ENCODE data around the gene ABCA12. TPM values are rescaled to one million over a fixed set of nuclear protein-coding genes. Genes with fewer than 3 reads are reported as not detected.

The ABCA12 gene
- total and polyA plus RNA-seq, 8 donors, result 0.03 to 0.58 (median 0.15) TPM

GRCh38 chr2:215055891-215056290, 82.5 kb downstream of the ABCA12 start:
- Histone ChIP-seq H3K36me3 (no peaks in the 10 kb centered on the region), H3K27ac (no peak overlapping the region), H3K4me3 (no peak overlapping the region), H3K9me3 (no peaks in the 10 kb centered on the region), H3K4me1 (no peaks in the 10 kb centered on the region), H3K27me3 (no peaks in the 10 kb centered on the region)
- intact Hi-C loops (cut with DNase I), result no loop called here
- TF ChIP-seq CTCF (IDR thresholded peaks at IDR 0.05), result no peak
- DNase-seq, result no peak
- no peak for ATAC-seq

DNA sequence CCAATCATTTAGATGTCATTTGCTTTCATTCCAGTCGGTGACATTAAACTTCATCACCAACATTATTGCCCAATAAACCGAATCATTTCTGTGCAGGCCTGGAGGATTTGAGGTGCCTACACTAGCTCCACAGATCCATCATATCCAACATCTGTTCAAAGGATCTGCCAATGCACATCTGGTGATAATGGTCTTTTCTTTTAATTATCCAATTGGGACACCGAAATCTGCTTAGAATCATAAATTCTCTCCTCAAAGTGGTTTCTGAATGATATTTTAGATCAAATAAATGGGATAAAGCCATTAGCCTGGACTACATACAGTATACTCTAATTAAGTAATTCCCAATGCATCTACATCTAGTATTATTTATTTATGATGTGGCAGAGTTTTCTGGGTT, 85.6 kb downstream of the ABCA12 start:
- intact Hi-C loops (cut with DNase I), result no loop called here
- Histone ChIP-seq H3K36me3 (no peaks in the 10 kb centered on the region), H3K9me3 (no peaks in the 10 kb centered on the region), H3K27ac (no peak overlapping the region), H3K4me3 (no peak overlapping the region), H3K4me1 (no peaks in the 10 kb centered on the region), H3K27me3 (no peaks in the 10 kb centered on the region)
- no peak for TF ChIP-seq CTCF (IDR thresholded peaks at IDR 0.05)
- DNase-seq, result no peak
- no peak for ATAC-seq

- Histone ChIP-seq H3K36me3 (no peaks in the 10 kb centered on the region), H3K27me3 (no peaks in the 10 kb centered on the region), H3K9me3 (peaks cover 0 to under 1% of the 10 kb centered on the region in 2 donors), H3K4me1 (no peaks in the 10 kb centered on the region), H3K27ac (no peak overlapping the region), H3K4me3 (no peak overlapping the region)
- intact Hi-C loops (cut with DNase I), result no loop called here
- TF ChIP-seq CTCF (IDR thresholded peaks at IDR 0.05), result no peak
- DNase-seq (no peak), ATAC-seq (no peak)
Measured at GRCh38 chr2:215052404-215052803, 86.0 kb downstream of the ABCA12 start.

- H3K4me1 ChIP-seq, result no peaks in the 10 kb centered on the region
- no peaks in the 10 kb centered on the region for H3K27me3 ChIP-seq
- DNase-seq (no peak), ATAC-seq (no peak)
- no peaks in the 10 kb centered on the region for H3K36me3 ChIP-seq
- no peak overlapping the region for H3K27ac ChIP-seq
- peaks cover 0 to 7% of the 10 kb centered on the region in 2 donors for H3K9me3 ChIP-seq
- intact Hi-C loops (cut with DNase I), result no loop called here
- no peak overlapping the region for H3K4me3 ChIP-seq
- no peak for TF ChIP-seq CTCF (IDR thresholded peaks at IDR 0.05)
Measured at GRCh38 chr2:215049341-215049740, 89.1 kb downstream of the ABCA12 start.

DNA sequence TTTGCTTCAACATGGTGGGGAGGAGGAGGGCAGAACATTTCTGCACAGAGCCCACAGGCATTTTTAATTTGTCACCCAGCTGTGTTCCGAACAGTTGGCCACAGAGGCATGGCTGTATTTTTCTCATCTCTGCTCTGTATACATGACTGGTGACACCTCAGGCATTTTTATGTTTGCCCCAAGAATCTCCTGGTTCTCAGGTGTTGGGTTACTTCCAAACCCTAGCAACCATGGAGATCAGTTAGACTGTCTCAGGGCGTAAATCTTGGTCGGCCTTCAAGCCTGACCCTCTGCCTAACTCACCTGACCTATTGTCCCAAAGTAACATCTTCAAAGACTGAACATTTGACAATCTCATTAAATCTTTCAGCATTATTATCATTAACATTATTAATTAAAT, 100.0 kb downstream of the ABCA12 start:
- no peaks in the 10 kb centered on the region for H3K36me3 ChIP-seq
- H3K9me3 ChIP-seq, result no peaks in the 10 kb centered on the region
- no peak overlapping the region for H3K27ac ChIP-seq
- H3K4me1 ChIP-seq, result no peaks in the 10 kb centered on the region
- H3K27me3 ChIP-seq, result no peaks in the 10 kb centered on the region
- intact Hi-C loops (cut with DNase I), result no loop called here
- no peak overlapping the region for H3K4me3 ChIP-seq
- ATAC-seq (no peak), DNase-seq (no peak)
- TF ChIP-seq CTCF (IDR thresholded peaks at IDR 0.05), result no peak

Data from left lung (tissue), 10 donors.